GM20000 (cell line): ENCODE data around the gene PLEKHG4B.
"Not testable (repeated sequence)": the region's sequence is repeated elsewhere in the genome, so short reads cannot be mapped to it uniquely, and the experiment has no call there.

Experiments
- DNase-seq: peaks from one replicate; pipeline ENCODE4 v3.0.0; 2012; ENCODE audit warnings: low spot score
- TF ChIP-seq, protein P1 (sequence below): IDR thresholded peaks from 2 replicates; pipeline ENCODE4 v1.5.1; 2012; ENCODE audit warnings: mild to moderate bottlenecking, control low read depth; ENCODE audit errors: extremely low read depth, missing control alignments

The PLEKHG4B gene

GRCh38 chr5:94113-94892 is 2.3 kb downstream of the PLEKHG4B start:
- no peak for DNase-seq
- TF ChIP-seq, protein P1, sequence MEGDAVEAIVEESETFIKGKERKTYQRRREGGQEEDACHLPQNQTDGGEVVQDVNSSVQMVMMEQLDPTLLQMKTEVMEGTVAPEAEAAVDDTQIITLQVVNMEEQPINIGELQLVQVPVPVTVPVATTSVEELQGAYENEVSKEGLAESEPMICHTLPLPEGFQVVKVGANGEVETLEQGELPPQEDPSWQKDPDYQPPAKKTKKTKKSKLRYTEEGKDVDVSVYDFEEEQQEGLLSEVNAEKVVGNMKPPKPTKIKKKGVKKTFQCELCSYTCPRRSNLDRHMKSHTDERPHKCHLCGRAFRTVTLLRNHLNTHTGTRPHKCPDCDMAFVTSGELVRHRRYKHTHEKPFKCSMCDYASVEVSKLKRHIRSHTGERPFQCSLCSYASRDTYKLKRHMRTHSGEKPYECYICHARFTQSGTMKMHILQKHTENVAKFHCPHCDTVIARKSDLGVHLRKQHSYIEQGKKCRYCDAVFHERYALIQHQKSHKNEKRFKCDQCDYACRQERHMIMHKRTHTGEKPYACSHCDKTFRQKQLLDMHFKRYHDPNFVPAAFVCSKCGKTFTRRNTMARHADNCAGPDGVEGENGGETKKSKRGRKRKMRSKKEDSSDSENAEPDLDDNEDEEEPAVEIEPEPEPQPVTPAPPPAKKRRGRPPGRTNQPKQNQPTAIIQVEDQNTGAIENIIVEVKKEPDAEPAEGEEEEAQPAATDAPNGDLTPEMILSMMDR: no peak

DNA sequence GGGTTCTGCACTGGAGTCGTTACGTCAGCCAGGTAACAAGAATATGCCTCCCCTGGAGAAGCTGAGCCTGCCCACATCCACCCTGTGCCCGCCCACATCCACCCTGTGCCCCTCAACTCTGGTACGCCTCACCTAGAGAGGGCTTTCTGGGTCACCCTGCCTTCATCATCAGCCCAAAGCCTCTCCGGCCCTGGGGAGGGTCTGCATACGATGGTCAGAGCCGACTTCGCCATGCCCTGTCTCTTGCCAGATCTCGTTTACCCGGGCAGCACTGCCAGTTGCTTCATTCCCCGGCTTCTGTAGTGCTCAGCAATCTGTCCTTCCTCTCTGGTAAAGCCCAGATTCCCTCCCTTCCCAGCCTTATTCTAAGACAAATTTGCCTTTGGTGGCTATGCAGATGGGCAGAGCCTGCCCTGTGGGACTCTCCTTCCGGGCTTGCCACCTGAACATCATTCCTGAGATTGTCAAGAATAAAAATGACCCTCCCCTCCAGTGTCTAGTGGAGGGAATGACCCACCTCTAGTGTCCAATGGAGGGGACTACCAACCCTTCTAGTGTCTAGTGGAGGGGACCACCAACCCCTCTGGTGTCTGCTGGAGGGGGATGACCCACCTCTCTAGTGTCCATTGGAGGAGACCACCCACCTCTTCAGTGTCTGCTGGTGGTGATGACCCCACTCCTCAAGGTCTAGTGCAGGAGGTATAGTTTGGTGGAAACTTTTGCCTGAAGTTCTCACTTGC is 3.4 kb downstream of the PLEKHG4B start:
- TF ChIP-seq, protein P1: no peak
- DNase-seq: no peak

DNA sequence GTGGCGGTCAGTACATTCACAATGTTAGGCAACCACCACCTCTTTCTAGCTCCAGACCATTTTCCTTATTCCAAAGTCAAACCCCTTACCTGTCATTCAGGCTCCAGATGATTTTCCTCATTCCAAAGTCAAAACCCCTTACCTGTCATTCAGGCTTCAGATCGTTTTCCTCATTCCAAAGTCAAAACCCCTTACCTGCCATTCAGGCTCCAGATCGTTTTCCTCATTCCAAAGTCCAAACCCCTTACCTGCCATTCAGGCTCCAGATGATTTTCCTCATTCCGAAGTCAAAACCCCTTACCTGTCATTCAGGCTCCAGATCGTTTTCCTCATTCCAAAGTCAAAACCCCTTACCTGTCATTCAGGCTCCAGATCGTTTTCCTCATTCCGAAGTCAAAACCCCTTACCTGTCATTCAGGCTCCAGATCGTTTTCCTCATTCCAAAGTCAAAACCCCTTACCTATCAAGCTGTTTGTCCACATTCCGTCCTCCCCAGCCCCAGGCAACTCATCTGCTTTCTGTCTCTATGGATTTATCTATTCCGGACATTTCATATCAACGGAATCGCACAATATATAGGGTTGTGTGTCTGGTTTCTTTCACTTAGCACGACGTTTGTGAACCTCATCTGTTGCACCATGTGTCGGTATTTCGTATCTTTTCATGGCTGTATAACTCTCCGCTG is 5.2 kb downstream of the PLEKHG4B start:
- DNase-seq: no peak
- TF ChIP-seq, protein P1: no peak

DNA sequence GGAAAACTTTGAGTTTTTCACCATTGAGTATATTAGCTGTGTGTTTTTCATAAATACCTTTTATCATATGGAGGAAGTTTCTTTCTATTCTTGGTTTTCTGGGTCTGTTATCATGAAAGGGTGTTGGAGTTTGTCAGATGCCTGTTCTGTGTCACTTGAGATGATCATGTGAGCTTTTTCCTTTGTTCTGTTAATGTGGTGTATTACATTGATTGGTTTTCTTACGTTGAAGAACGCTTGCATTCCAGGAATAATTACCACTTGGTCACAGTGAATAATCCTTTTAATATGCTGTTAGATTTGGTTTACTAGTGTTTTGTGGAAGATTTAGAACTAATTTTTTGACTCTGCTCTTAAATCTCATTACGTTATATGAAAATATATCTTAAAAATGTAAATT is 7.8 kb downstream of the PLEKHG4B start:
- TF ChIP-seq, protein P1: no peak
- DNase-seq: no peak

DNA sequence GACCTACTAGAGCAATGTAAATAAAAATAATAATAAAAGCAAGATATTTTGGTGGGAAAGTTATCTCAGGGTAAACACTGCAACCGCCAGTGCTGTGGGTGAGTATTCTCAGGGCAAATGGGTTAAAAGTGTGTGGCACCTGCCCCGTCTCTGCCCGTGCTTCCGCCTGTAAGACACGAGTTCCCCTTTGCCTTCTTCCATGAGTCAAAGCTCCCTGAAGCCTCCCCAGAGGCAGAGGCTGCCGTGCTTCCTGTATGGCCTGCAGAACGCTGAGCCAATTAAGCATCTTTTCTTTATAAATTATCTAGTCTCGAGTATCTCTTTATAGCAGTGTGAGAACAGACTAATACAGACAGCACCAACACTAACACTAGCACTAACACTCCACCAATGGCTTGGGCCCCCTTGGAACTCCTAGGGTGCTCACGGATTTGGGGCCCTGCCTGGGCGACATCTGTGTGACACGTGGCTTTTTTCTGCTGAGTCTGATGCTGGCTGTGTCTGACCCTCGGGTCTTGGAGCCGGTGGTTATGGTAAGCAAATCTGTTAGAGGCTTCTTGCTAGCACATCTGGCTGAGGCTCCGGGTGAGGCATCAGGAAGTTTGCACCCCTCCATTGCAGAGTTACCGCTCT is 10.6 kb downstream of the PLEKHG4B start:
- TF ChIP-seq, protein P1: no peak
- no peak for DNase-seq

- DNase-seq: not testable (repeated sequence)
Observed at GRCh38 chr5:104106-104505, 12.1 kb downstream of the PLEKHG4B start.

DNA sequence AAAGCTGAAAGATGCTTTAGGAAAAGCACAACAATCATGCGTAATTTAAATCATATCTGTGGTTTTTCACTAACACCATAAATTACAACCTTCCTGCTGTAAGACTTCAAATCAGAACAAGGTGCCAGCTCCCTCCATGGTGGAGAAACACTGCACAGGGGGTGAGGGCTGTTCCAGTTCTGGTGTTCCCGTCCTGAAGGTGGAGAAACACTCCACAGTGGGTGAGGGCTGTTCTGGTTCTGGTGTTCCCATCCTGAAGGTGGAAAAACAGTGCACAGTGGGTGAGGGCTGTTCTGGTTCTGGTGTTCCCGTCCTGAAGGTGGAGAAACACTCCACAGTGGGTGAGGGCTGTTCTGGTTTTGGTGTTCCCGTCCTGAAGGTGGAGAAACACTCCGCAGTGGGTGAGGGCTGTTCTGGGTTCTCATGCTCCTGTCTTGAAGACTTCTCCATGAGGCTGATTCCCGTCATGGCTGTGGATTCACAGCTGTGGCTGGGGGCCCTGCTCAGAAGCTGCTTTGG is 12.9 kb downstream of the PLEKHG4B start:
- DNase-seq: no peak
- TF ChIP-seq, protein P1: no peak
